ENCODE measurements around the gene PTOV1.

The PTOV1 gene

DNA sequence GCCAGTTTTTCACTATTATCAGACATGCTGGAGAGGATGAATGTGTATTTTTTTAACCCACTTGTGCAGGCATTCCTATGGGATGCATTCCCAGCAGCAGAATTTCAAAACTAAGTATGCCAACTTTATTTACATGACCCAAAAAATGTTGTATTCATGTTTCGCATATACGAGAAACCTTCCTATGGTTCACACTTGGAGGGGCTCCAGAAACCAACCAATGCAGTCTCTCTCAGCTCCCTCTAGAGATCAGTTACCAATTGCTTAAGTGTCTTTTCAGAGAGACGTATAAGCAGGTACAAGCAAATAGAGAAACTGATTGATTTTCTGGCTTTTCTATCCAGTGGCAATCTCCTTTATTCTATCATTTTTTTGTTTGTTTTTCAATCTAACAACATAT is 5.5 kb upstream of the PTOV1 start:
- DNase-seq, result no peak

DNA sequence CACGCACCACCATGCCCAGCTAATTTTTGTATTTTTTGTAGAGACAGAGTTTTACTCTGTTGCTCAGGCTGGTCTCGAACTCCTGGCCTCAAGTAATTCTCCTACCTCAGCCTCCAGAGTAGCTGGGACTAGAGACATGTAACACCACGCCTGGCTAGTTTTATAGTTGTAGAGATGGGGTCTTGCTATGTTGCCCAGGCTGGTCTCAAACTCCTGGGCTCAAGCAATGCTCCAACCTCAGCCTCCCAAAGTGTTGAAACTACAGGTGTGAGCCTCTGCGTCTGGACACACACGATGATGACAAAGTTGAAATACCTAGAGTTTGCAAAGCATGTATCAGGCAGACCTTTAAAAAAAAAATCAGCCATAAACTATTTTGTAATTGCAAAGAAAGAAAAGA is 4.6 kb upstream of the PTOV1 start:
- no peak for DNase-seq

DNA sequence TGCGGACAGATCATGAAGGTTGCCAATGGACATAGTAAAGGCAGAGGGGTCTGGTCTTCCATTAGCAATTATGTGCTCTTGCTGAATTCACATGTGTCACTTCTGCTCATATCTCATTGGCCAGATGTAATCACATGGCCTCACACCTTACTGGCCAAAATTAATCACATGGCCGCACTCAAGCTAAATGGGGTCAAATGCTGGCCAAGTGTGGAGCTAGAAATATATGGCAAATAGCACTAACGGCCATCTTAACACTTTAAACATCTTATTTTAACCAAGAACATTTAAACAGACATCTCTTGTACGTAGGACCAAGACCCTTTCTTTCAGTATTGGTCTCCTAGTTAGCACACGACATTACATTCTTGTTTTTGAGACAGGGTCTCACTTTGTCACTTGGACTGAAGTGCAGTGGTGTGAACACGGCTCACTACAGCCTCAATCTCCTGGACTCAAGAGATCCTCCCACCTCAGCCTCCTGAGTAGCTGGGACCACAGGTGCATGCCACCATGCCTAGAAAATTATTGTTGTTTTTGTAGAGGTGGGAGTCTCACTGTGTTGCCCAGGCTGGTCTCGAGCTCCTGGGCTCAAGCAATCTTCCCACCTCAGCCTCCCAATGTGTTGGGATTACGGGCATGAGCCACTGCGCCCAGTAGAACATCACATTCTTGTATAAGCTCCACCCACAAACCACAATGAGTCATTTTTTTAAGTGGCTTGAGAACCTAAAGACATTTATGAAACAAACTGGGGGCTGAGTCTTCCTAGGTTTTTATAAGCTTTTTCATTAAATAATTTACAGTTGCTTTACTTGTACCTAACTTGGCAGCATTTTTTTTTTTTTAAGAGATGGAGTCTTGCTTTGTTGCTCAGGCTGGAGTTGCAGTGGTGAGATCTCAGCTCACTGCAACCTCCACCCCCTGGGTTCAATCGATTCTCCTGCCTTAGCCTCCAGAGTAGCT is 2.9 kb upstream of the PTOV1 start:
- DNase-seq, result no peak

DNA sequence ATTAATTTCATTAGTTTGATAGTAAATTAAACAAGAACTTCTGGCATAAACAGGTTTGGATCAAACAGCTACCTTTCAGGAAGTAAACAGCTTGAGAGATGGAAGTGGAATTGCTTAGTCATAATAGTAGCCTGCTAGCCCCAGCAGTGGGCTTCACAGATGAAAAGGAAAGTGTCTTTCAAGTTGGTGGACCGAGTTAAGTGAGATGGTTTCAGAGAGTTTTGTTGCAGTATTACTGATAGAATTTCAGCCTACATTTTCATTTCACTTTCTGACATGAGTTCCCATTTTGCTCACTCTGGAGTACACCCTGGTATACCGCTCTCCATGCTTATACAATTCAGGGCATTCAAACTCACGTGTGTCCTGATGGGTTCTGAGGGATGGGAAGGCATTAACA is 2.0 kb upstream of the PTOV1 start:
- DNase-seq, result no peak

DNA sequence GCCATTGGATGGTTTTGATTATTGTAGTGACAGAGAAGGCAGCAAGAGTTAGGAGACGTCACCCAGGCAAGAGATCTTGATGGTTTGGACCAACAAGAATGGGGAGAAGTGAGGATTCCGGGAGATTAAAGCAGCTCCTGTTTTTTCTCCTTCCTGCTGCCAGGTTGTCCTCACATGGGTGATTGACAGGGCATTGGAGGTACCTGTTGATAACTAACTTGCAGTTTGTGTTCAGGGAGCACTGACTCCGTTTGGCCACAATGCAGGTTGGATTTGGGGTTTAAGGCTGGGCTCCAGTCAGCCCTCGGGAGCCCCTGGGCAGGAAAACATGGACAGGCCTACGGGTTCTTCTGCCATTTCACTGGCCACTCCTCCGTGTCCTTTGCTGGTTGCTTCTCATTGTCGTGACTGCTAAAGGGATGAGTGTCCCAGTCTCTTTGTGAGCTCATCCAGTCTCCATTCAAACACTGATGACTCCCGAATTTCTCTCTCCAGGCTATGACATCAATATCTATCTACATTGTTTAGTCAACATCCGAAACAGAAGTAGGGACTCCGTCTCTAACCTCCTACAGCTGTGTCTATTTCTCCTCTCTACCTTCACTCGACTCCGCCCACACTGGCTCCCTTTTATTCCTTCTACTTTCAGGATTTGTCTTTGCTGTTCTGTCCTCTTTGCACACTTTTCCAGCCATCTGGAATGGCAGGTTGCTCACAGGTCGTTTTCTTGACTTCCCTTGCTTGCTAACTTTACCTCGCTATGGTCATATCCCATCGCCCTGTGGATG is 1.3 kb upstream of the PTOV1 start:
- no peak for DNase-seq

DNA sequence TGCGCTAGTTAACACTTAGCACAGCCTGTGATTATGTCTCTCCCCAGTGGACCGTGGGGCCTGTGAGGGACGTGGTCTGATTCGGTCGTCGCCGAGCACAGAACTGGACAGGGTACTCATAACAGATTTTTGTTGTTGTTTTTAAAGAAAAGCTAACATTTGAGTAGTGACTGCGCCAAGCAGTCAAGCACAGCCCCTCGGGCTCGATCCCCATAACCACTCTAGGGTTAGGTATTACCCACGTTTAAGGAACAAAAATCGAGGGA is 805 bp upstream of the PTOV1 start:
- DNase-seq, result no peak

DNA sequence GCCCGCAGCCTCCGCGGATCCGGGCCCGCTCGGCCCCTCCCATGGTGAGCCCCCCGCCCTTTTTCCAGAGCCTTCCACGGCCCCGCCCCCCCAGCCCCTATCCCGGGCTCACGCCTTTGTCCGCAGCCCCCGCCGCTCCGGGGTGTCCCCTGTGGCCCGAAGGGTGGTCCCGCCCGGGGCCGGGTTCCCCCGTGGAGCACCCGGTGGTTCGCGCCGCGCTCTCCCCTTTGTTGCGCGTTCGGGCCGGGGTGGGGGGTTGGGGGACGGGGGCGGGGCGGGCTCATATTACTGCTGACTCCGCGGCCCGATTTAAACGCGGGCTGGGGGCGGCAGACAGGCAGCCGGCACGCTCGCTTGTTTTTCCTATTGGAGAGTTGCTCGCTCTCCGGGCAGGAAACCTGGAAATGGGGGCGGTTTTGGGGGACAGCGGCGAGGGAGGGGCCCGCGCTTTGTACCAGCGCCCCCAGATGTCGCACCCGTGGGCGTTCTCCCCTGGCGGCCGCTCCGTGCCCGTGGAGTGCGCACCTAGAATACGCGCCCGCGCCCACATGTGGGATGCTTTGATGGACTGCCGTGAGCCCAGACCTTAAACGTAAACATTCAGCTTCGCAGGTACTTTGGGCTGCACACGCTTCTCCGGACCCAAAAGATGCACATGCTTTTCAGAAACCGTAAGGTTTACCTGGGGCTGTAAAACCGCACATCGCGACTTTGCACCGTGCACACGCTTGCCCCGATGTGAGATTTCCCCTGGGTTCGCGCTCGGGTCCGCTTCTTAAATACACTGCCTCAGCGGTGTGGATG is 699 bp downstream of the PTOV1 start:
- no peak for DNase-seq

DNA sequence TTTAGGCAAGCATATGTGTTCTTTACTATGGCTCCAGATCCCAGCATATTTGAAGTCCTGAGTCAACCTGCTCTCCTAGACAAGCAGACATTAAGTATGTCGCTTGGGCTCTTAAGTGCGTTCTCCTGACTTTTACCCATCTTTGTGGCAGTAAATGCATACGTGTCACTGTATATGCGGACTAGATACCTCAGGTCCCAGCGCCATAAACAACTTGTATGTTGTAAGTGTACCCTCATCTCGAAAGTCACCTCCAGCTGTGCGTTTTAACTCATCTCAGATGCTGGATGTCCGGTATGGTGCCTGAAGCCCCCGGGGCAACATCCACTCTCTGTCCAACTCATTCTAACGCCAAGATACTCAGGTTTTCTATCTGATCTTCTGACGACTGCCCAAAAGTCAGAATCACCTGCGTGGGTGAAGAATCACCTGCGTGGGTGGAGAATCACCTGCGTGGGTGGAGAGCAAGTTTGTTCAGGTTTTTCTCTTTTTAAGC is 1.7 kb downstream of the PTOV1 start:
- no peak for DNase-seq

DNA sequence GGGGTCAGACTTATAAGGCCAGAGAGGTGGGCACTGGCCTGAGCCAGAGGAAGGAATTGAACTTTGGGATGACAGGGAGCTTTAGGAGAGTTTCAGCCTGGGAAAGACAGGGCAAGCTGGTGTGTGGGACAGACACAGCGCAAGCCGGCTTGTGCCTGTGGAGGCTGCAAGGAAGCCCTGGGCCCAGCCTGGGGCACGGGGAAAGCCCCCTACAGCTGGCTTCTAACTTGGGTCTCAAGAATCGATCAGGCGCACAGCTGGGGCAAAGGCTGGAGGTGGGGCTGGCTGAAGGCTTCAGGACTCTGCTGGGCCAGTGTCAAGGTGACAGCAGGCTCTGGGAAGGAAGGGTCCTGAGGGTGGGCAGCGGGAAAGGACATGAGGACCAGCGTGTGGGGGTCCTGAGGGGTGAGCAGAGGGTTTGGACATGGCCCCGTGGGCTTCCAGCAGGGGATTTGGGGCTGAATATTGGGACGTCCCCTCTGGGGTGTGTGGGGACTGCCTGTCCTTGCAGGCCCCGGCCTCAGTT is 3.0 kb downstream of the PTOV1 start:
- DNase-seq, result no peak

DNA sequence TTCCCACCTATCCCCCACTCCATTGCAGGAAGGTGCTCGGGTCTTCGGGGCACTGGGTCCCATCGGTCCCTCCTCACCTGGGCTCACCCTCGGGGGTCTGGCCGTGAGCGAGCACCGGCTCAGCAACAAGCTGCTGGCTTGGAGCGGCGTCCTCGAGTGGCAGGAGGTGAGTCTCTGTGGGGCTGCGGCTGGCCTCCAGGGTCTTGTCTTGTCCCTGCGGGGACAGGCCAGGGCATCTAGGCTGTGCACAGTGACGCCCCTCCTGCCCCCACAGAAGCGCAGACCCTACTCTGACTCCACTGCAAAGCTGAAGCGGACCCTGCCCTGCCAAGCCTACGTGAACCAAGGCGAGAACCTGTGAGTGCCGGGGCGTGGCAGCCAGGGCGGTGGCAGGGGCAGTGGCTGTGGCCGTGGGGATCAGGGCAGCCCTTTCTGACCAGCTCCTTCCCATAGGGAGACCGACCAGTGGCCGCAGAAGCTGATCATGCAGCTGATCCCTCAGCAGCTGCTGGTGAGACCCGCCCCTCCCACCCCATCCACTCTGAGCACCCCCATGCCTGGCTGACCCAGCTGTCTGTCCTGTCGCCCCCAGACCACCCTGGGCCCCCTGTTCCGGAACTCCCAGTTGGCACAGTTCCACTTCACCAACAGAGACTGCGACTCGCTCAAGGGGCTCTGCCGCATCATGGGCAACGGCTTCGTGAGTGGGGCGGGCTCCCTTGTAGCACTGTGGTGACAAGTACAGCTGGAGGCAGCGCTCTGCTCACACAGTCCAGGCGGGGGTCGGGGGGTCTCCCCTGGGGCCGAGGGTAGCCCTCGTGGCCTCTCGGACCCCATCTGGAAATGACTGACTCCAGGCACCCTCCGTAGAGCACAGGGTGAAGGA is 3.7 kb downstream of the PTOV1 start:
- no peak for DNase-seq

DNA sequence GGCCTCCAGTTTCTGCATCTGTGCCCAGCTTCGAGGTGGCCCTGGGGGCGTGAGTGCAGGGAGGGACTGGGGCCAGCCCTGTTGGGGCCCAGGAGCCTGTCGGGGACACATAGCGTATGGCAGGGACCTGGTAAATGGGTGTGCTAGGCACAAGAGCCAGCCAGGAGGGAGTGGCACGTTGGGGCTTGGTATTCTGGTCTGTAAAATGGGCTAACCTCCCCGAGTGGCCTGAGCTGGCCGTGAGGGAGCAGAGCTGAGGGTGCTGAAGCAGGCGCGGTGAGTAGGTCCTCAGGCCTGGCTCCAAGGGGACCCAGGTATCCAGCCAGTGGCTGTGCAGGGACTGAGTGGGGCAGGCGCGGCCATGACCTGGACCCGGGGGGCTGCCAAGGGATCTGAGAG is 4.3 kb downstream of the PTOV1 start:
- DNase-seq, result no peak

DNA sequence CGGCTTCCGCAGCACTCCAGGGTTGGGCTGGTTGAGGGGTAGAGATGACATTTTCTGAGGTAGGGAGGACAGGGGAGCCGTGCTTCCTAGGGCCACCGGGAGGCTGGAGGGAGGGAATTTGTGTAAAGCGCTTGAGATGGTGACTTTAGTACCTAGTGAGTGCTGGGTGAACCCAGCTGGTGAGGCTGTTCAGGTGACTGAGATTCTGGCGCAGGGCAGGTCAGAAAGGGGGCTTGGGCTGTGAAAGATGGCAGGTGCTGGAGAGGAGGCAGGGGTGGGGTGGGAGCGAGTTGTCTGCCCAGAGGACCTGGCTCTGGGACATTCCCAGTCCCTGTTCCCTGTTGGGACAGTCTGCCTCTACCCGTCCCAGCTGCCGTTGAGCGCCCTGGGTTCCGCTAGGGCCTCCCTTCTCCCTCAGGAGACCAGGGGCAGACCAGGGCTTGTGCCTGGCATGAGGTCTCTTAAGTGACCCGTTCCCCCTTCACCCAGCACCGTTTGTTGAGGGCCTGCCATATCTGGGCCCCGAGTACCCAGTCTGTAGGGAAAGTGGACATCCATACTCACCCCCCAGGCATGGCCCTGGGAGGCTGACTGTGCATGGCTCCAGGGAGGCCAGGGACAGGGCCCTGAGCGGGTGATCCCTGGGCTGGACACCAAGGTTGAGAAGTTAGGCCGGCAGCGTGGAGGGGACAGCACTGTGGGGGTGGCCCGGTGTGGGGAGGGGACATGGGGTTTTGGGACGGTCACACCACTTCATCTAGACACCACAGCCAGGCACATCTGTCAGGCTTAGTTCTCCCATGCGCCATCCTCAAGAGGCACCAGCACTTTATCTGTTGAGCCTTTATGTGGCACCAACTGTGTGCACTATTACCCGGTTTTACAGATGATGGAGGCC is 5.0 kb downstream of the PTOV1 start:
- DNase-seq, result no peak

DNA sequence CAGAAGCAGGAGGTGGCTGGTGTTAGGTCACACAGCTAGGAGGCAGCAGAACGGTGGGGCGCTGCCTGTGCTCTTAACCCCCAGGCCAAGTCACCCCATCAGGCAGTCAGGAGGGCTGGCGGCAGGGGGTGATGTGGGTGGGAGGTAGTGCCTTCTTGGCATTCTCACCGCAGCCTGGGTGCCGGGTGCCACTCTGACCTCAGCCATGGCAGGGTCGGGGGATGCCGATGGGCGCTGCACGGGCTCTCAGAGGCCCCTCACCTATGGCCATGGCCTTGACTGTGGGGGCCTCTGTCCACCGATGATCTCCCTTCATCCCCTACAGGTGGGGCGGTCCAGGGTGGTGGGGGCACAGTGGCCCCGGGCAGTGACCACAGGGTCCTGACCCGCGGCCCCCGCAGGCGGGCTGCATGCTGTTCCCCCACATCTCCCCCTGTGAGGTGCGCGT is 5.6 kb downstream of the PTOV1 start:
- no peak for DNase-seq

DNA sequence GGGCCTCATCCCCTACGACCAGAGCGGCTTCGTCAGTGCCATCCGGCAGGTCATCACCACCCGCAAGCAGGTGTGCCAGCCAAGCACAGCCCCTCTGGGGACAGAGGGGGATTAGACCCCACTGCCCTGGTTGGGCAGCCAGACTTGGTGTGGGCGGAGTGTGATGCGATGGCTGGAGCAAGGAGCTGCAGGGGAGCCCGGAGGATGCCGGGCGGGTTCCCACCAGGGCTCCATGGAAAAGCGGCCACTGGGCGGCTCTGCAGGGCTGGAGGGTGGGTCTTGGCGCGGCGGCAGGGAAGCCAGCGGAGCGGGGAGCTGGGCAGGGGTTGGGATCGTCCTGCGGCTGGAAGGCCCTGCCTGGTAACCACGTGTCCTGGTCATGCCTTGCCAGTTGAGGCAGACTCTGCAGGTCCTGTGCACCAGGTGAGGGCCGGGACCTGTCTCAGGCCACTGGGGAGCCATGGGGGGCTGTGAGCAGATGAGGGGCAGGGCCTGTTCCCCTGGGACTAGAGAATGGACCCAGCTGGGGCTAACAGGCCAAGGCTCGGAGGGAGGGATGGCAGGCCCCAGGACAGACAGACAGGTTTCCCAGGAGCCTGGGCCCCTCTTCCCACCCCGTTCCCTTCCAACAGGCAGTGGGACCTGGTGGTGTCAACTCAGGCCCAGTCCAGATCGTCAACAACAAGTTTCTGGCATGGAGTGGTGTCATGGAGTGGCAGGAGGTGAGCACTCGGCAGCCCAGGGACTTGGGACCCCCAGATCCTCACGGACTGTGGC is 6.3 kb downstream of the PTOV1 start:
- DNase-seq, result no peak

DNA sequence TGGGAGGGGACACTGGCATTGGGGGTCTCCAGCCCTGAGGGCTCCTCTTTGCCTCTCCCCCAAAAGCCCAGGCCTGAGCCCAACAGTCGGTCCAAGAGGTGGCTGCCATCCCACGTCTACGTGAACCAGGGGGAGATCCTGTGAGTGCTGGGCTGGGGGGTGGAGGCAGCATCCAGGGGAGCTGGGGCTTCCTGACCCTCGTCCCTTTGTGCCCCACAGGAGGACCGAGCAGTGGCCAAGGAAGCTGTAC is 6.8 kb downstream of the PTOV1 start:
- DNase-seq, result no peak

DNA sequence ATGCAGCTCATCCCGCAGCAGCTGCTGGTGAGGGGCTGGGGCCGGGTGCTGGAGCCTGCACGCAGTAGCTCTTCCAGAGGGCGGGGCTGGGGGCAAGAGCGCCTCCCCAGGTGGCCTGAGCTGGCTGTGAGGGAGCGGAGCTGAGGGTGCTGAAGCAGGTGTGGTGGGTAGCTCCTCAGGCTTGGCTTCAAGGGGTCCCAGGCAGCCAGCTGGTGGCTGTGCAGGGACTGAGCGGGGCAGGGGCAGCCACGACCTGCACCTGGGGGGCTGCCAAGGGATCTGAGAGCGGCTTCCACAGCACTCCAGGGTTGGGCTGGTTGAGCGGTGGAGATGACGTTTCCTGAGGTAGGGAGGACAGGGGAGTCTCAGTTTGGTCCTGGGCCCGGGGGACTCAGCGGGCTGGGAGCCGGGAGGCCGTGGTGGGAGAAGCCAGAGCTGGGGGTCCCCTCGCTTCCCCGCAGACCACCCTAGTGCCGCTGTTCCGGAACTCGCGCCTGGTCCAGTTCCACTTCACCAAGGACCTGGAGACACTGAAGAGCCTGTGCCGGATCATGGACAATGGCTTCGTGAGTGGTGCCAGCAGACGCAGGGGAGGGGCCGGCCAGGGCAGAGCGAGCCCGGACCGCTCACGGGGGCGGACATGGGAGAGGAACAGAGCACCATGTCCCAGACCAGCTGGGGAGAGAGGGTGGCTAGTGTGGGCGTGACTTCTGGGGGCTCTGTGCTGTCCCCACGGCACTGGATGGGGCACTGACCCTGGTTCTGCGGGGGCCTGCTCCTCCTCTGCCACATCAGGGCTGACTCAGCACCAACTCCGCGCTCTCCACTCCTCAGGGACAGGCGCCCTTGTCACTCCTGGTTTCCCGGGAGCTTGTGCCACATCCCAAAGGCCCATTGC is 7.4 kb downstream of the PTOV1 start:
- DNase-seq, result no peak

DNA sequence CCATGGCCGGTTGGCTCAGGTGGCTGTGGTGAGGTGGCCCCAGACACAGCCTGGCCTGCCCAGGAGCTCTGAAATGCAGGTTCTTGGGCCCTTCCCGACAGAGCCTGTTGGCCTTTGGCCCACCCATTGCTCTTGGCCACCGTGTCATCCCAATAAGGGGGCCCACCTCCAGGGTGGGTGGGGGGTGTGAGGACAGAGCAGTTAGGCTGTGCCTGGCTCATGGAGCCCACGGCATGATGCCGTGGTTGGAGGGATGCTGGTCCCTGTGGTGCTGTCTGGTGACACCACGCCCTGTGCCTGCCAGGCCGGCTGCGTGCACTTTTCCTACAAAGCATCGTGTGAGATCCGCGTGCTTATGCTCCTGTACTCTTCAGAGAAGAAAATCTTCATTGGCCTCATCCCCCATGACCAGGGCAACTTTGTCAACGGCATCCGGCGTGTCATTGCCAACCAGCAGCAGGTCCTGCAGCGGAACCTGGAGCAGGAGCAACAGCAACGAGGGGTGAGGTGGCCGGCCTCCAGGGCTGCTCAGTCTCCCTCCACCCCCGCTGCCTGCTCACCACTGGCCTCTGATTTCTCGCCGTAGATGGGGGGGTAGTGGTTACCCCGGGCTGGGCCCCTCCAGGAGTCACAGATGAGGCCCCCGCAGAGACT is 8.8 kb downstream of the PTOV1 start:
- DNase-seq, result no peak

DNA sequence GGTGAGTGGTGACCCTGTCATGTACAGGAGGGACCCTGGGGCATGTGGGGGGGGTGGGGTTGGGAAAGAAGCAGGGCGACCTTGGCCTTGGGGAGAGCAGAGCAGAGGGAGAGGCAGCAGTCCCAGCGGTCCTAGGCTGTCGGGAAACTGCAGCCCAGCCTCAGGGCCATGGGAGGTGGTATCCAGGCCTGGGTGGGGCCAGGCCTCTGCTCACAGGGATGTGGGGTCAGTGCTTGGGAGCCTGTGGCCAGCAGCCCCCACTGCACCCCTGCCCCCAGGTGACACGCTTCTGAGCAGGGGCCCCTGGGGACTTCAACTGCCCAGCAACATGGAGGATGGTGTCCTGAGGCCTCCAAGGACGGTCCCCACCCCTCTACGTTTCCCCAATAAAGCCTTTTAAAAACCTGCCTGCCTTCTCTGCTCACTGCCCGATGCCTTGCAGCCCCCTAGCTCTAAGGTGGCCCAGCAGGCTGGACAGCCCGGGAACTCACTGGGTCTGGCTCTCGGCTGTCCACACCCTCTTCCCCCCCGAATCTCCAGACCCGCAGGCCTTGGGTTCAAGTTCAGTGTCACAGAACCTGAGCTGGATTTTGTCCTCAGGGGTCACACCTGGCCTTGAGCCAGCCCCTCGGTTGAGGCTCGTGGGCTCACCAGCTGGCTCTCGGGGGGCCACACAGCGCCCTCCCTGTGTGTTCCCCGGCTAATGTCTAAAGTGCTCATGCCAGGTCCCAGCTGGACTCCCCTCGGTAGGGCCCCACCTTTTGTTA is 9.6 kb downstream of the PTOV1 start:
- no peak for DNase-seq

All from DMS79 (cell line).